HG02981 (cell line): Measurements from ENCODE around the gene TOP2A.
"Not testable (repeated sequence)": the region's sequence is repeated elsewhere in the genome, so short reads cannot be mapped to it uniquely, and the experiment has no call there.

Experiments
- ATAC-seq: cut with Tn5 transposase; IDR thresholded peaks from one replicate; pipeline ENCODE4 v1.9.1; 2021; ENCODE audit warnings: mild to moderate bottlenecking, moderate library complexity; ENCODE audit not compliant: unreplicated experiment

The TOP2A gene

GRCh38 chr17:40432864-40433528 is 15.3 kb upstream of the TOP2A start:
- no peak for ATAC-seq

- ATAC-seq, result no peak
Measured at GRCh38 chr17:40431231-40431602, 13.5 kb upstream of the TOP2A start.

- ATAC-seq, result no peak
Measured at GRCh38 chr17:40430272-40431230, 12.9 kb upstream of the TOP2A start.

- no peak for ATAC-seq
Measured at GRCh38 chr17:40427002-40427491, 9.4 kb upstream of the TOP2A start.

- no peak for ATAC-seq
Measured at GRCh38 chr17:40425741-40426140, 8.0 kb upstream of the TOP2A start.

- ATAC-seq, result no peak
Measured at GRCh38 chr17:40422990-40423633, 5.4 kb upstream of the TOP2A start.

GRCh38 chr17:40419559-40420331 is 2.0 kb upstream of the TOP2A start:
- no peak for ATAC-seq

- ATAC-seq, result no peak
Measured at GRCh38 chr17:40418428-40418706, 671 bp upstream of the TOP2A start.

- ATAC-seq, result peak; percentile 4
Measured at GRCh38 chr17:40417258-40417608, 463 bp downstream of the TOP2A start.

- ATAC-seq, result no peak
Measured at GRCh38 chr17:40416671-40417070, 1.0 kb downstream of the TOP2A start.

- ATAC-seq, result no peak
Measured at GRCh38 chr17:40415390-40415789, 2.3 kb downstream of the TOP2A start.

- not testable (repeated sequence) for ATAC-seq
Measured at GRCh38 chr17:40414312-40414711, 3.4 kb downstream of the TOP2A start.

GRCh38 chr17:40412880-40413279 is 4.8 kb downstream of the TOP2A start:
- ATAC-seq, result no peak

GRCh38 chr17:40411821-40412220 is 5.9 kb downstream of the TOP2A start:
- no peak for ATAC-seq

GRCh38 chr17:40410082-40410481 is 7.6 kb downstream of the TOP2A start:
- no peak for ATAC-seq

- ATAC-seq, result not testable (repeated sequence)
Measured at GRCh38 chr17:40409540-40409939, 8.2 kb downstream of the TOP2A start.

GRCh38 chr17:40407460-40407859 is 10.2 kb downstream of the TOP2A start:
- ATAC-seq, result no peak

GRCh38 chr17:40404003-40404402 is 13.7 kb downstream of the TOP2A start:
- ATAC-seq, result no peak

- ATAC-seq, result no peak
Measured at GRCh38 chr17:40402668-40403067, 15.0 kb downstream of the TOP2A start.

GRCh38 chr17:40399185-40399584 is 18.5 kb downstream of the TOP2A start:
- no peak for ATAC-seq

- not testable (repeated sequence) for ATAC-seq
Measured at GRCh38 chr17:40386555-40386954, 31.1 kb downstream of the TOP2A start.
